Measurements from ENCODE around the gene TRAPPC3L. TPM values are rescaled to one million over a fixed set of nuclear protein-coding genes. Genes with fewer than 3 reads are reported as not detected.

Gene TRAPPC3L
- polyA plus RNA-seq, 1 of the 3 experiments (the other 2 are of a cell fraction): 0.03 TPM

- CTCF ChIA-PET: interaction anchor here (0.6 to 2.2 kb wide), 6 partner anchors 15 to 265 kb away, joined by 3 to 13 read pairs (median 3); no protein-coding TSS in a partner anchor
- no peaks in the 10 kb centered on the region for H3K9me3 ChIP-seq
- no peaks in the 10 kb centered on the region for H3K79me2 ChIP-seq (ENCODE audit: insufficient read depth)
- H4K20me1 ChIP-seq (ENCODE audit: insufficient read depth): no peaks in the 10 kb centered on the region
- no peak for DNase-seq
- H3F3A ChIP-seq (replicated peaks; ENCODE audit: insufficient read depth): peaks cover 31% of the 10 kb centered on the region
- TF ChIP-seq NRF1 (IDR thresholded peaks at IDR 0.05; ENCODE audit: low read depth, low read length) (no peak), ELF1 (IDR thresholded peaks at IDR 0.05) (no peak), NFIC (IDR thresholded peaks at IDR 0.05; ENCODE audit: borderline replicate concordance) (no peak), FOXJ3 (CRISPR knock-in tag; IDR thresholded peaks at IDR 0.05) (no peak), GABPA (IDR thresholded peaks at IDR 0.05; ENCODE audit: low read depth) (no peak), YY1 (IDR thresholded peaks at IDR 0.05; ENCODE audit: low read depth) (no peak), SIN3A (IDR thresholded peaks at IDR 0.05; ENCODE audit: borderline replicate concordance, low read depth, low read length) (no peak), RXRA (IDR thresholded peaks at IDR 0.05; ENCODE audit: borderline replicate concordance, low read depth) (no peak), USF1 (IDR thresholded peaks at IDR 0.05; ENCODE audit: borderline replicate concordance, low read depth) (no peak), FOSL2 (IDR thresholded peaks at IDR 0.05; ENCODE audit: borderline replicate concordance, low read depth) (no peak), EP300 (IDR thresholded peaks at IDR 0.05; ENCODE audit: borderline replicate concordance in 1 of 2, low read depth in 1 of 2, low read length in 1 of 2) (no peak)
- TF ChIP-seq, protein P1, sequence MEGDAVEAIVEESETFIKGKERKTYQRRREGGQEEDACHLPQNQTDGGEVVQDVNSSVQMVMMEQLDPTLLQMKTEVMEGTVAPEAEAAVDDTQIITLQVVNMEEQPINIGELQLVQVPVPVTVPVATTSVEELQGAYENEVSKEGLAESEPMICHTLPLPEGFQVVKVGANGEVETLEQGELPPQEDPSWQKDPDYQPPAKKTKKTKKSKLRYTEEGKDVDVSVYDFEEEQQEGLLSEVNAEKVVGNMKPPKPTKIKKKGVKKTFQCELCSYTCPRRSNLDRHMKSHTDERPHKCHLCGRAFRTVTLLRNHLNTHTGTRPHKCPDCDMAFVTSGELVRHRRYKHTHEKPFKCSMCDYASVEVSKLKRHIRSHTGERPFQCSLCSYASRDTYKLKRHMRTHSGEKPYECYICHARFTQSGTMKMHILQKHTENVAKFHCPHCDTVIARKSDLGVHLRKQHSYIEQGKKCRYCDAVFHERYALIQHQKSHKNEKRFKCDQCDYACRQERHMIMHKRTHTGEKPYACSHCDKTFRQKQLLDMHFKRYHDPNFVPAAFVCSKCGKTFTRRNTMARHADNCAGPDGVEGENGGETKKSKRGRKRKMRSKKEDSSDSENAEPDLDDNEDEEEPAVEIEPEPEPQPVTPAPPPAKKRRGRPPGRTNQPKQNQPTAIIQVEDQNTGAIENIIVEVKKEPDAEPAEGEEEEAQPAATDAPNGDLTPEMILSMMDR (IDR thresholded peaks at IDR 0.05): no peak
- TF ChIP-seq, protein P2, sequence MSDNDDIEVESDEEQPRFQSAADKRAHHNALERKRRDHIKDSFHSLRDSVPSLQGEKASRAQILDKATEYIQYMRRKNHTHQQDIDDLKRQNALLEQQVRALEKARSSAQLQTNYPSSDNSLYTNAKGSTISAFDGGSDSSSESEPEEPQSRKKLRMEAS (IDR thresholded peaks at IDR 0.05; ENCODE audit: low read depth): no peak
- no peaks in the 10 kb centered on the region for H3K27me3 ChIP-seq (ENCODE audit: insufficient read depth)
- no peak within 1 kb of the TSS for H3K4me3 ChIP-seq (ENCODE audit: low read depth in 2 of 2, low read length in 1 of 2)
- H3K9ac ChIP-seq: no peak within 1 kb of the TSS
- no peak within 1 kb of the TSS for H3K27ac ChIP-seq (ENCODE audit: low read depth in 2 of 2, low read length in 1 of 2)
- no peaks in the 10 kb centered on the region for H3K9me2 ChIP-seq
- H2AFZ ChIP-seq (ENCODE audit: low read depth): no peak within 1 kb of the TSS
- no peak within 1 kb of the TSS for H3K4me2 ChIP-seq
- peaks cover 0 to 20% of the 10 kb centered on the region in 2 experiments; a peak in 3 of 4 replicates for H3K4me1 ChIP-seq (ENCODE audit: control insufficient read depth in 1 of 2, insufficient read depth in 2 of 2, low read depth in 1 of 2, low read length in 1 of 2)
- POLR2A ChIA-PET: no interaction called here
- no peaks in the 10 kb centered on the region for H3K36me3 ChIP-seq (replicated peaks in 1 of 2; ENCODE audit: control insufficient read depth in 1 of 2, insufficient read depth in 2 of 2, low read length in 1 of 2)
These were observed 8.0 kb upstream of the TRAPPC3L start, which contains the start of gene CALHM4 for GRCh38 chr6:116553451-116553850. Gene CALHM4 (plus strand): TSS chr6:116553751. CDS start chr6:116553794, 43 bp downstream.

DNA sequence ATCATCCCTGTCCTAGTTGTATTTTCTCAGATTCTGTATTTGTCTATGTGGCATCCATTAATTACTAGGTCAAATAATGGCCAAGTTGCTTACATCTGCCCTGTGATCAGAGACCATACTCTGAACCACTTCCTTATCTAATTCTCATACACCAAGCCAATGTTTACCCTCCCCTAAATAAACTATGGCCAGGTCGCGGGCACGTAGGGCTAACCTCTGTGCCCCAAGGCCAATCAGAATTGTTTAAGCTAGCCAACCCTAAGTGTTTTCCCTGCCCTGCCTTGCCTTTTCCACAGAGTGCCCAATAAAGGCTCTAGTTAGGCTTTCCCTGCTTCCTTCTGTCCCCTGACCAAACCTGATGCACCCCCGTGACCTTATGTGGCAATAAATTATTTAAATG is 5.3 kb upstream of the TRAPPC3L start:
- Histone ChIP-seq H3K79me2 (ENCODE audit: insufficient read depth) (no peaks in the 10 kb centered on the region), H3F3A (replicated peaks; ENCODE audit: insufficient read depth) (peaks cover 9% of the 10 kb centered on the region), H4K20me1 (ENCODE audit: insufficient read depth) (no peaks in the 10 kb centered on the region), H3K4me3 (ENCODE audit: low read depth in 2 of 2, low read length in 1 of 2) (no peak overlapping the region), H3K27ac (ENCODE audit: low read depth in 2 of 2, low read length in 1 of 2) (no peak overlapping the region), H3K4me2 (no peak overlapping the region), H2AFZ (ENCODE audit: low read depth) (no peak overlapping the region), H3K9ac (no peak overlapping the region), H3K9me2 (no peaks in the 10 kb centered on the region), H3K9me3 (no peaks in the 10 kb centered on the region), H3K4me1 (ENCODE audit: control insufficient read depth in 1 of 2, insufficient read depth in 2 of 2, low read depth in 1 of 2, low read length in 1 of 2) (no peaks in the 10 kb centered on the region; a peak in 1 of 4 replicates), H3K36me3 (replicated peaks in 1 of 2; ENCODE audit: control insufficient read depth in 1 of 2, insufficient read depth in 2 of 2, low read length in 1 of 2) (no peaks in the 10 kb centered on the region), H3K27me3 (ENCODE audit: insufficient read depth) (no peaks in the 10 kb centered on the region)
- DNase-seq: no peak
- CTCF ChIA-PET: interaction anchor here (1.1 to 3.5 kb wide), 3 partner anchors 9 to 263 kb away, joined by 3 to 18 read pairs (median 5); no protein-coding TSS in a partner anchor
- POLR2A ChIA-PET: no interaction called here
- WGBS (ENCODE audit: low lambda C conversion rate): 96% methylated on average over 4 of the region's 4 CpGs
- TF ChIP-seq USF1 (IDR thresholded peaks at IDR 0.05; ENCODE audit: borderline replicate concordance, low read depth): no peak
- TF ChIP-seq TCF12 (IDR thresholded peaks at IDR 0.05): no peak
- TF ChIP-seq SMC3 (IDR thresholded peaks at IDR 0.05; ENCODE audit: low read depth, low read length): no peak
- TF ChIP-seq, protein P1 (IDR thresholded peaks at IDR 0.05): no peak
- no peak for TF ChIP-seq FOSL2 (IDR thresholded peaks at IDR 0.05; ENCODE audit: borderline replicate concordance, low read depth)
- no peak for TF ChIP-seq RXRA (IDR thresholded peaks at IDR 0.05; ENCODE audit: borderline replicate concordance, low read depth)
- TF ChIP-seq GABPA (IDR thresholded peaks at IDR 0.05; ENCODE audit: low read depth): no peak
- TF ChIP-seq REST (IDR thresholded peaks at IDR 0.05; ENCODE audit: low read depth, low read length): no peak
- TF ChIP-seq NRF1 (IDR thresholded peaks at IDR 0.05; ENCODE audit: low read depth, low read length): no peak
